HG02763 (cell line): ENCODE results near the gene FRYL.
A peak's percentile ranks its signal among the peaks of the same experiment; 100 is the strongest.

Experiments used
- ATAC-seq: cut with Tn5 transposase; IDR thresholded peaks from one replicate; pipeline ENCODE4 v1.9.1; 2021; ENCODE audit warnings: mild to moderate bottlenecking, moderate library complexity; ENCODE audit not compliant: unreplicated experiment

FRYL gene

DNA sequence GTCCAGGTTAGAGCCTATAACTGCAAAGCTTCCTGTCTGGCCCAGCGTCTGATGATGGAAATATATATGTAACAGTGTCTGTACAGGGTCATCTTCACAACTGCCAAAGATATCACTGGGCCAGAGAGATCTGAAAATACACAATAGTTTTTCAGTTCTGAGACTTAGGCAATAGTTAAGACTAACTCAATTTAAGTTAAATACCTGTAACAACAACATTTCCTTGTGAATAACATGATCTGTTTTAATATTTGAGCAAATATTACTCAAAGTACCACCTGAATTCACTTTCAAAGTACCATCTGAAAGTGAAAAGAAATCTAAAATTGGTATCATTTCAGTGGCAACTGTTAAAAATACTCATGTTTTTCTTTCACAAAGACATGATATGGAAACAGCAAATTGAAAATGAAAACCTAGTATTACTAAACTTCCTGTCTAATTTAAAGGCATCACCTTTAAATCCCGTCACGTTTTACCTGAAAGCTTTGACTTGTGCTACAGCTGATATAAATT lies 280.5 kb downstream of the FRYL start:
- ATAC-seq = peak; percentile 67

DNA sequence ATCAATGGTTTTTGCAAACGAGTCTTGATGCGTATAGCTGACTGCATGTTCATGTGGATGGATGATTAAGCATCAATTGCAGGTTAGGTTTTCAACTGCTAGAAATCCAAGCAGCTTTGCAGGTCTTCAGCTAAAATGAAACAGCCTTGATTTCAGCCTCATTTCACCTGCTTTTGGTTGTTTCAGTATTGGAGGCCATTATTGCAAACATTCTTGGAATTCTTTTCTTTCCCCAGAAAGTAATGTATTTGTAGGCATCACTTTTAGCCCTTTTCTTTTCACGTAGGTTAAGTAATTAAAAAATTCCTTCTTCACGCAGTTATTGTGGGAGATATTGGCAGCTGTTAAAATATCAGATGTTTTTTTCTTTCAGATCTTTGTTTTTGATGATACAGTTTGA lies 281.2 kb downstream of the FRYL start:
- ATAC-seq = no peak

DNA sequence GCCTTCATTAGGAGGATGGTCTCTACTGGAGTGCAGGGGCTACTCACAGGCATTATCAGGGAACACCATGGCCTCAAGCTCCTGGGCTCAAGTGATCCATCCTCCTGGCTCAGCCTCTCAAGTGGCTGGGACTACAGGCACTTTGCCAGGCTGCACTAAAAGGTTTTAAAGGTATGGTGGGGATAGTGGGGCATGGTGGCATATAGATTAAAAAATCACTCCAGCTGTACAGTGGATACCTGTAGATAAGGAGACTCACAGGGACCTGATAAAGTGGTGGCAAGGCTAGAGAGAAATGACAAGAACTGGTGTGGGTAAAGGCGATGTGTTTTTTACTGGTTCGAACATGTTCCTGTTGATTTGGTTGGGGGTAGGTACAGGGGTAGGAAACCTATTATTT lies 284.1 kb downstream of the FRYL start:
- no peak for ATAC-seq

DNA sequence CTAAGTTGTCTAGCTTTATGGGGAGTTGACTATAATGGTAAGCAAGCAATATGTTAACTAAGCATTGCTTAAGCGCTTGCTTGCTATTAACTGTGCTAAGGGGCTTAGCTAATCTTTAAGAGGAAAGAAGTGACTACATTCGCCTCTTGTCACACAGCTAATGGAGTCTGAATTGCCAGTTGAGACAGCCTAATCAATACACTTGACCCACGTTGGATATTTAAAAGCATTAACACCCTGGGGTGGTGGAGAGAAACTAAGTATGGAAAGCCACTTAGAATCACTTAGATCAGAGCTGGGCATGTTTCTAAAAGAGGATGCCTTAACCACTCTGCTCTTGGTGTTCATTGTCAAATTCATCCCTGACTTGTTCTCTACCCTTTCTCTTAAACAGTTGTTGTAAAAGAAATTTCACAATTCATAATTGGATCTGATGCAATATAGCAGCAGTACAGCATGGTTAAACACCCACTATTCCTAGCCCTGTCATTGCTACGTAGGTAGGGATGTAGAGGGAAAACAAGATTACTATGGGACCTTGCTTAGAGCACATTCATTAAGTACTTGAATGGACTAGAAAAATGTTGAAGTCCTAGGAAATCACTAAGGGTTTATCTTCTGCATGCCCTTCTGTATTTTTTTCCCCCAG lies 286.5 kb downstream of the FRYL start:
- no peak for ATAC-seq

DNA sequence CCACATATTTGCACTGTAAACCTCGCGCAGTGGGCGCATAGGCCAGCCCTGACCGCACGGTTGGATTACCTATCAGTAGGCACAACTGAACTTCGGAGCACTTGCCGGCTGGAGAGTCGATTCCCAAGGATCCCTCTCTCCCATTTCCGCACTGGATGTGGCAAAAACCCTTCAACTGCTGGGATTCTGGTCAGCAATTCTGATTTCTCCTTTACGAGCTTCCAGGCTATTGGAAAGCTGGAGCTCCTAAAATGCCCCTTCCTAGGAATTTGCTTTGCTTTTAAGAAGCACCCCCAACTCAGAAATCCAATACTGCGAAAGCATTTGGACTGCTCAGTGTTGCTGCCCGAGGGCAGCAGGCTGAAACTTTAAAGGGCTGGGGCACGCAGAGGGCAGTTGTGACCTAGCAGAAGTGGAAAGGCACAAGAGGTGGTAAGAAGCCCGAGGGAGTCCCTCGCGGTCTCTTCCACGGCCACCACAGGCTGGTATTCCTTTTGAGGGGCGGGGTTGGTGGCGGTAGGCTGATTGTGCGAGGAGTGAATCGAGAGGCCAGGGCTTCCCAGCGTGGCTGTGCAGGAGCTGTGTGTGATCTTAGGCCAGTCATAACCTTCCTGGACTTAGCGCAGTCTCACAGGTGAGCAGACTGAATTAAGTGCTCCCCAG lies 288.4 kb downstream of the FRYL start:
- ATAC-seq = no peak

DNA sequence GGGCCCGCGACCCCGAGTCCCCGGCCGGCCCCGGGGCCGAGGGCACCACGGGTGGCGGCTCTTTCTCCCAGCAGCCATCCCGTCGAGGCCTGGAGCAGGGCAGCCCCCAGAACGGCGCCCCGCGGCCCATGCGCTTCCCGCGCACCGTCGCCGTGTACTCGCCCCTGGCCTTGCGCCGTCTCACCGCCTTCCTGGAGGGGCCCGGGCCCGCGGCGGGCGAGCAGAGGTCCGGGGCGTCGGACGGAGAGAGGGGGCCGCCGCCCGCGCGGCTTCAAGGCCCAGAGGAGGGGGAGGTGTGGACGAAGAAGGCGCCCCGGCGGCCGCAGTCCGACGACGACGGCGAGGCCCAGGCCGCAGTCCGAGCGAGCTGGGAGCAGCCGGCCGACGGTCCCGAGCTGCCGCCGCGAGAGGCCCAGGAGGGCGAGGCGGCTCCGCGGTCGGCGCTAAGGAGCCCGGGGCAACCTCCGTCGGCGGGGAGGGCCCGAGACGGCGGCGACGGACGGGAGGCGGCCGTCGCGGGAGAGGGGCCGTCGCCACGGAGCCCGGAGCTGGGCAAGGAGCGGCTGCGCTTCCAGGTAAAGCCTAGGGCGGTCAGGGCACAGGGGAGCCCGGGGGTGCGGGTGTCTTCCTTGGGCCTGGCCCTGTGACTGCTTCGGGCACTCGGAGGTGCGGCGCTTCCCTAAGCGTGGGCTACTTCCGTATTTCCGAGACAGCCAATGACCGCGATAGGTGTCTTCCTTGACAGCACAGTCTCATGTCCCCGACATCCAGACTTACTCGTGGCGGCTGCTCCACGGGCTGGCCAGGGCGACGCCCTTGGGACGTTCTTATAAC lies 289.2 kb downstream of the FRYL start:
- ATAC-seq = no peak

DNA sequence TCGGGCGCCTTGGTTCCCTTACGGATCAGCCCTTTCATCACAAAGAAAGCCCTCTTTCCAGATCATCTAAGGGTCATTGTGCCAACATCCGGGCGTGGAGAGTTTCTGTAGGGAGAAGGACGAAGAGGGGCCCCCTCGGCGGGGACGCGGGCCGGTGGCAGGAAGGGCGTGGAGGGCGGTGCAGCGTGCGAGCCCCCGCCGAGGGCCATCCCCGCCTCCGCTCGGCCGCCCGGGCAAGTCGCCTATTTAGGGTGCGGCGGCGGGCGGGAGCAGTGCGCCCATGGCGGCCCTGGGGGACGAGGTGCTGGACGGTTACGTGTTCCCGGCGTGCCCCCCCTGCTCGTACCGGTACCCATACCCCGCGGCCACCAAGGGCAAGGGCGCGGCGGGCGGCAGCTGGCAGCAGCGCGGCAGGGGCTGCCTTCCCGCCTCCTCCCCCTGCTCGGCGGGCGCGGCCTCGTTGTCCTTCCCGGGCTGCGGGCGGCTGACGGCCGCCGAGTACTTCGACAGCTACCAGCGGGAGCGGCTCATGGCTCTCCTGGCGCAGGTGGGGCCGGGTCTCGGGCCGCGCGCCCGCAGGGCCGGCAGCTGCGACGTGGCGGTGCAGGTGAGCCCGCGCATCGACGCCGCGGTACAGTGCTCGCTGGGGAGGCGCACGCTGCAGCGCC lies 289.9 kb downstream of the FRYL start, which contains the start of gene ZAR1:
Gene ZAR1 (plus strand): TSS at position 241 of the 668 bp plus-strand sequence. CDS start 40 bp downstream, at position 281.
- no peak for ATAC-seq

DNA sequence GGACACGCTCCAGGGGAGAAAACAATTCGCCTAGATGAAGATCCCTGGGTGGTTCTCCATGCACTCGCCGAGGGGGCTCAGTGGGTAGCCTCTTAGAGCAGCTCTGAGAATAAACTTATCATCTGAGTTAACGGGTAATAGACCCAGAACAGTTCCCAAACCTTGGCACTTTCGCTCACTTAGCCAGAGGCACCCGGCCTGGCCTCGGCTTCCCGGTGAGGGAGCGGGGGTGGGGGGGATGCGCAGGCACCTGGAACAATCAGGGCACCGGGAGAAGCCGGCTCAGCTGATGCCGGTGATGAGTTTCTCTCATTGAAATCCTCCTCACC lies 290.4 kb downstream of the FRYL start:
- no peak for ATAC-seq

DNA sequence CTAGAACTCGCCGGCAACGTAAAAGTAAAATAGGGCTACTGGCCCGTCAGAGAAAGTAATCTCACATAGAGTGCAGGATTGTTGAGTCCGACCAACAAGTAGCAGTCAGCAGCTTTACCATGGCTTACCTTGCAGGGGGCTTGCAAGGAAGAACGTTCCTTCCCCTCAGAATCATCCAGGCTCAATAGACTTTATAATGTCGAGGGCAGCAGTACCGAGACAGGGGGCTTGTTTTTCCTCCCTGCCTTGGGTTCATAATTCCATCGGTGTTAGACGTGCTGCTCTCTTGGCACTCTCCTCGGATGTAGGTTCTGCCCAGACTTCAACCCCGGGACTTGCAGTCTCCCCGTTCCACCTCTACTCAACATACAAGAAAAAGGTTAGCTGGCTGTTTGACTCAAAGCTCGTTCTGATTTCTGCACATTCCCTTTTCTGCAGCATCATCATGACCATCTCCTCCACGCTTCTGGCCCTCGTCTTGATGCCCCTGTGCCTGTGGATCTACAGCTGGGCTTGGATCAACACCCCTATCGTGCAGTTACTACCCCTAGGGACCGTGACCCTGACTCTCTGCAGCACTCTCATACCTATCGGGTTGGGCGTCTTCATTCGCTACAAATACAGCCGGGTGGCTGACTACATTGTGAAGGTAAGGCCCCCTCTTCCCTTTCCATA lies 295.4 kb downstream of the FRYL start:
- ATAC-seq = no peak

DNA sequence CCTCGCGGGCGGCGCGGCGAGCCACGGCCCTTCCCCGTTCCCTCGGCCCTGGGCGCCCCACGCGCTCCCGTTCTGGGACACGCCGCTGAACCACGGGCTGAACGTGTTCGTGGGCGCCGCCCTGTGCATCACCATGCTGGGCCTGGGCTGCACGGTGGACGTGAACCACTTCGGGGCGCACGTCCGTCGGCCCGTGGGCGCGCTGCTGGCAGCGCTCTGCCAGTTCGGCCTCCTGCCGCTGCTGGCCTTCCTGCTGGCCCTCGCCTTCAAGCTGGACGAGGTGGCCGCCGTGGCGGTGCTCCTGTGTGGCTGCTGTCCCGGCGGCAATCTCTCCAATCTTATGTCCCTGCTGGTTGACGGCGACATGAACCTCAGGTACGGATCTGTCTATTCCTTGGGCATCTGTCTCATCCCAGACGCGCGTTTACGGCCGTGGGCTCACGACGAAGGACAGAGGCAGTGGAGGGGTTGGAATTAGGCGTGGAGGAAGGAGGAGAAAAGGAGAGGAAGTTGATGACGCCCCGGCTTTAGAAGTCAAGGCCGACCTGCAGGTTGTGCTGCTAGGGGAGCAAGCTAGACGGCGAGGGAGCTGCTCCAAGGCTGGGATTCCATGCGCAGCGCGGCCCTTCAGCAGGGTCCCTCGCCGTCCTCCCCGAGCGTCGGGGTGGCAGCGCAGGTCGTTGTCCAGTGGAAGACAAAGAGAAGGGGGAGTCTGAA lies 296.1 kb downstream of the FRYL start:
- no peak for ATAC-seq

DNA sequence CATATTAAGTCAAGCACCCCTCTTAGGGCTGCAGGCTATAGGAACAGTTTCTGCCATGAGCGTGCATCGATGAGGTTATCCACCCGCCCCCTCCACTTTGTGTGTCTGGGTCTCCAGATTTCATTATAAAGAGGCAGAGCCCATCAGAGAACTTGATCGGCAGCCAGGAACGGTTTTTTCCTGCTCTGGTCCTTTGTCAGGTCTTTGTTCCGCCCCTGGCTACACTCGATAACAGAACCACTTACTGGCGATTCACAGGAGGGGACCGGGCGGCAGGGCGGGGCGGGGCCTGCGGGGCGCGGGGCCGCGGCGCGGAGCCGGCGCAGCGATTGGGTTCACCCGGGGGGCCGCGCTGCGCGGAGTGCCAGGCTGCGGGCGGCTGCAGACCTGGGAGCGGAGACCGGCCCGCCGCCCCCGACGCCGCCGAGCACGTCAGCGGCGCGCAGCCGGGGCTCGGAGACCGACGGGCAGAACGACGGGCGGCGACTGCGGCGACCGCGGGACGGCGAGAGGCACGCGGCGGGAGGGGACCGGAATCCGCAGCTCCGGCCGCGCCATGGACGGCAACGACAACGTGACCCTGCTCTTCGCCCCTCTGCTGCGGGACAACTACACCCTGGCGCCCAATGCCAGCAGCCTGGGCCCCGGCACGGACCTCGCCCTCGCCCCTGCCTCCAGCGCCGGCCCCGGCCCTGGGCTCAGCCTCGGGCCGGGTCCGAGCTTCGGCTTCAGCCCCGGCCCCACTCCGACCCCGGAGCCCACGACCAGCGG lies 296.9 kb downstream of the FRYL start, which contains the start of gene SLC10A4:
Gene SLC10A4 (plus strand): TSS at position 338 of the 771 bp plus-strand sequence. CDS start 219 bp downstream, at position 557.
- ATAC-seq = no peak

DNA sequence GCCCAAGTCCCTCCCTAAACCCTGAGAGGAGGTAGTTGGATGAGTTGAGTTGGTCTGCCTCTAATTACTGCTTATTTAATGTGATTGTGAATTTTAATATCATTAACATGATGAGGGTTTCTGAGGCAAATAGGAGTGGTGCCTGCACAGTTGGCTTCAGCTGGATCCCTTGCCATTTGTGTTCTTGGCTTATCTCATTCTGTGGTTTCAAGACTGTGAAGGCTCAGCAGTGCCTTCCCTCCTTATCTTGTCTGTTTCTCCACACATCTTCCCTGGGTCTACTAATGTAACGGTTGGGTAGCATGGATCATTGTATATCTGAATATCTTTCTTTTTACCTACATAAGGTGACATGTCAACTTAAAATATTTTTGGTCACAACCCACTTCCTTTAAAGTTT lies 298.5 kb downstream of the FRYL start:
- ATAC-seq = no peak

DNA sequence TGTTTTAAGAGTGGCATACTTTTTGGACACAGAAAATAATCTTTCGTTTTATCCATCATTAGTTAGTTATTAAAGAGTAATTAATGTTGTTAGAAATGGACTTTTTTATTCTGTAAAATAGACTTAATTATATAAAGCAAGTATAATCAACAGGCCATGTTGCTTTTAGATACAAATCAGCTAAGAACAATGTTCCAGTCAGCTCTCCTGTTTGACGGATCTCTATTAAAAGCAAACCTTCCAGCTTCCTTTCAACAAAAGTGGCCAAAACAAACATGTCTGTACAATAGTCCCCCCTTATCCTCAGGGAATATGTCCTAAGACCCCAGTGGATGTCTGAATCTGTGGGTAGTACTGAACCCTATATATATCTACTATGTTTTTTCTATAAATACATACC lies 301.8 kb downstream of the FRYL start:
- no peak for ATAC-seq

DNA sequence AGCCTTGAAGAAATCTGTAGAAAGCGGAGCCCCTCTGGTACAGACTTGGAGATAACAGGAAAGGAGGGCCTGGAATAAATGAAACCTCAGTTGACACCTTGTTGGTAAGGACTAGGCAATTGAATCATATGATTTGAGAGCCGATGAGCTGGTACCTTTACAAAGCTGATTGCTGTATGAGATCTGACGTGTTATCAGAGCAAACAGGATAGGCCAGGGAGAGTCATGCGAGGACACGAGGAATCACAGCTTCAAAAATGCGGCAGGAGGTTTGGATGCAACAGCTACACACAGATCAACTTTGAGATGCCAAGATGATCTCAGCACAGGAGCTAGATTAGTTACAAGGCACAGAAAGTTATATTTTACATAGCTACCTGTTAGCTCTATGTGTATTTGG lies 304.3 kb downstream of the FRYL start:
- no peak for ATAC-seq

DNA sequence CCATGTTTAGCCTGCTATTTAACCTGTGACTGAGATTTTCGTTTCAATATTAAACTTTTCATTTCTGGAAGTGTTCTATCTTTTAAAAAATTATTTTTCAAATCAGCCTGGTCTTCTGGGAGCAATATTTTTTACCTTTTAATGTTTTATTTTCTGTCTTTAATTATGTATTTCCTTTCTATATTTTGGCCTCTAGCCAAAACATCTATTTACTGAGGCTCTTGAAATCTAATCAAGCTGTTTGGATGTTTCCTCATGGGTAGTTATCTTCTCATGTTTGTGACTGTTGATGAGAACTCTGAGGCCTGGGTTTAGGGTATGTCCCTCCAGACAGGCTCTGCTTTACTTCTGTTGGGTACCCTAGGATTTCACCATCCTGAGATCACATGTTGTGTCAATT lies 307.3 kb downstream of the FRYL start:
- no peak for ATAC-seq

DNA sequence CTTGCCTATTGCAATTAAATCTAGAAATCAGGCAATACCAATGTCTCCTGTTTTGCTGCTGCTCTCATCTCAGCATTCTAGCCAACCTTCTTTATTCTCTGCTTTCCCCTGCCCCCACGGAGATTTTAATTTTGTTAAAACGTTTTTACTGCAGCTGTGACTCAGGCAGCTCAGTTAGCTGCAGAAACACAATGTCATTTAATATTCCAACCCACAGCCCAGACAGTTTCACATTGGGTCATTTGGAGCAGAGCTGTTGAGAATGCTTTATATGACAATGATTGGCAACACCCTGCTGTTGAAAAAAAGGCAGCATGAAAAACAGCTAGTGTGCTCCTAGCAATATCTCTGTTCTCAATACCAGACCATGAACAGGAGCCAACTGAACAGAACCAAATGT lies 309.5 kb downstream of the FRYL start:
- no peak for ATAC-seq

DNA sequence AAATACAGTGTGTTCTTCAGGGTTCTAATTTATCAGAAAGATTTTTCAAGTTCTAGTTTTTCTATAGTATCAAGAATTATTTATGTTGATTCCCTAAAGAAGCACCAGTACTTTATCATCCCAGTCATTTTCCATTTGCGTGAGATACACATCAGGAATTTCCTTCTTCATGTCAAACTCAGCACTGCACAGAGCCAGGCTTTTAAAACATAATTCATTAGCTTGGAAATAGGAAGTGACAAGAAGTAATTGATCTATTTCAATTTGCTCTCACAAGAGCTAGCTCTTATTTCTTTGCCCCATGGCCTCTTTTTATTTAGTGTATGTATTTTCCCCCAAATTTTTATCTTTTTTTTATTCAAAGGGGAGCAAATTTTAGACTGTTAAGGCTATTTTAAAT lies 309.9 kb downstream of the FRYL start:
- no peak for ATAC-seq

DNA sequence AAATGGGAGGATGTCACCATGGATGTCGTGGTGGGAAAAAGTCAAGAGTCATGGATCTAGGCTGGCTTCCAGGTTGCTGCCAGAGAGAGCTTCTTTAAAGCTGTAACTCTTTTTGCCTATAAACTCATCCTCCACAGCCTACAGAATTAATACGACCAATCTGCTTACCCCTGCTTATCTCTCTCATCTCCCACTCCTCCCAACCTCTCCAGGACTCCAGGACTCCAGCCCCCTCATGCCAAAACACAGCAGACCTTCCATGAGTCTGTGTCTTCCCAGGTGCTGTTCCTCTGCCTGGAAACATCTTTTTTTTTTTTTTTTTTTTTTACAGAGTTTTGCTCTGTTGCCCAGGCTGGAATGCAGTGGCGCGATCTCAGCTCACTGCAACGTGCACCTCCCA lies 312.2 kb downstream of the FRYL start:
- ATAC-seq = no peak

DNA sequence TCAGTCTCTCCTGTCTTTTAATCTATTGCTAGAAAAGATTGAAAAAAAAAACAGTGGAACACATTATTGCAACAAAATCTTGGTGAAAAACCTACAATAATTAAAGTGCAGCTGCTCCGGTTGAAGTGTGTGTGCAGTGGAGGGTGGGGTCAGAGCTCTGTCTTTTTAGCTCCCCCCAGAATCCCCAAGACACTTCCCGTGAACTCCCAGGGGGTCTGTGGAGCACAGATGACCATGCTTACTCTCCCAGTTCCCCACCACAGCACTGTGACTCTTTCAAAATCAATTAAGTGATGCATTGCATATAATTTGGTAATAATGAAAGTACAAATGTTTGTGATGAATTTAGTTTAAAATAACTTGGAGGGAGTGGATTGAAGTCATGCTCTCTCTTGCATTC lies 312.6 kb downstream of the FRYL start:
- ATAC-seq = no peak
